Activated CD4-positive, CD25-positive, alpha-beta regulatory T cell treated with anti-CD3 and anti-CD28 coated beads, Interleukin-2, amount 50 U/mL, for 24 hours (primary cell): ENCODE results near the gene PTPRG.

Experiments used
- ATAC-seq, 2 donors: fragments of 150-1000 bp; cut with Tn5 transposase; one replicate each; pipeline ENCODE4 v1.10.0; 2021; ENCODE audit warnings: mild to moderate bottlenecking in 1 of 2, moderate library complexity in 1 of 2

The PTPRG gene

DNA sequence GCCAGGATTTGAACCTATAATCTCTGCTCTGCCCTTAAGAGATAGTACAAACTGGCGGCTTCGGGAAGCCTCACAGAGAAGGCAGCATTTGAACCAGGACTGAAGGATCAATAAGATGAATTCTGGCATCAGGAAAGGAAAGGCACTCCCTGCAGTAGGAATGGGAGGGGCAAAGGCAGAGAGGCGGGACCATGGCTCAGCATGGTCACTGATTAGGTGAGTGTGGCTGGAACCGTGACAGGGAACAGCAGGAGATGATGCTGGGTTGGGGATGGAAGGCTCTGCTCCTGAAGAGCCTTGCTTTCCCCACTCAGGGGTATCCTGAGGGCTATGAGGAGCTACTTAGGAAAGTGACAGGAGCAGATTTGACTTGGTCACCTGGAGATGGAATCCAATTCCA is 653.5 kb downstream of the PTPRG start:
- ATAC-seq: no peak

DNA sequence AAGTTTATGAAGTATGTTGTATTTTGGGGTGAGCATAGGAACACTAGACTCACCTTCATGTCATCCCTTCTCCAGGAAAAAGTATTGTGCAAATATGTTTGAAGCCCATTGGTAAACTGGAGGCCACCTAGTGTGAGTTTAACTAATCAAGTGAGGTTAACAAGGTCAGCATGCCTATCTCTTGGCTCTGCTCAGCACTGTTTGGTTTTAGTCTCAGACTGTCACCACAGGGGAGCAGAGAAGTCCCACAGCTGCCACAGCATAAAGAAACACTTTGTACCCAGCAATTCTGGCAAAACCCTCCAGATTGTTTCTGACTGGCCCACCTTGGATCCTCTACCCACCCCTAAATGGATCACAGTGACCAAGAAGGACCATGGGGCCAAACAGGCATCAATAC is 659.2 kb downstream of the PTPRG start:
- no peak for ATAC-seq

DNA sequence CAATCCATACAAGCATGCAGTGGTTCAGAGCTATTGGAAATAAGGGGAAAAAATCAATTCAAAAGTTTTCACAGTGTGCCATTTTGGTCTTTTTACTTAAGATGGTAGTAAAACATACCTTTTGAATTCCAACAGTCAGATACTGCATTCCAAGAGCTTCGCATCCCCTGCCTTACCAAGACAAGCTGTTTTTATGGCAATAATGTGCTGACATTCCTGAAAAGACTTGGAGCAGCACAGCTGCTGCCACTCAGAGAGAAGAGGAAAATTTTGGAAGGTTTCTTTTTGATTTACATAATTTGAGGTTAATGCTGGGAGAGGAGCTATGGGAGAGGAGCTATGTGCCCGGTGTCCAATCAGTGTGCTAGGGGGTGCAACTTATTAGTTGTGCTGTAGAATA is 663.7 kb downstream of the PTPRG start:
- ATAC-seq: no peak

DNA sequence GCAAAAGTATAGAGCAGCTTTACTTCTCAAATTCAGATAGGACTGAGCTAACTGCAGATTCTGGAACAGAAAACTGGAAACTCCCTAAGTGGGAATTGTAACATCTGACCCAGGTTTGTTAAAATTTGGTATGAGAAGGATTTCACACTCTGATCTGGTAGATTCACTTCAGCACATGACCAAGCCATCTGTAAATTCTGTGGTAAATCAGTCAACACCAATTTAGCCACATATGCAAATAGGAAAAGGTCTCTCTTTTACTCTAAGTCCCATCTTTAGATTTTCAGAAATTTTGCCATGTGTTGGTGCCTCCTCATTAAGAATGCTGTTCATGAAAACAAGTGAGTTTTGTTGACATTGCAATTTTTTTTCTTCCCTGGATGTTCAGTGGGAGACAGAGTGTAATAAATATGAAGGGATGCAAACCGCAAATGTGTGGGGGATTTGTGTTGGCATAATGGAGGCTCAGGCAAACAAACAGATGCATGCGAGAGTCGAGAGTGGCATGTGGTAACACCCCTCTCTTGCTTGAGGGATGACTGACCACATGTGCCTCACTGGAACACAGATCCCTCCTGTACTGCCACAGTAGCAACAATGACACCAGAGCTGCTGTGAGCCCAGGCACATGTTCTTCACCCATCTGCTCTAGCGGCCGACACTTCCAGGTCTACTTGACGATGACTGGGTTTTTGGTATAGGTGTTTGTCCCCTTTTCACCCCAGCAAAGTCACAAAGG is 665.4 kb downstream of the PTPRG start:
- no peak for ATAC-seq

DNA sequence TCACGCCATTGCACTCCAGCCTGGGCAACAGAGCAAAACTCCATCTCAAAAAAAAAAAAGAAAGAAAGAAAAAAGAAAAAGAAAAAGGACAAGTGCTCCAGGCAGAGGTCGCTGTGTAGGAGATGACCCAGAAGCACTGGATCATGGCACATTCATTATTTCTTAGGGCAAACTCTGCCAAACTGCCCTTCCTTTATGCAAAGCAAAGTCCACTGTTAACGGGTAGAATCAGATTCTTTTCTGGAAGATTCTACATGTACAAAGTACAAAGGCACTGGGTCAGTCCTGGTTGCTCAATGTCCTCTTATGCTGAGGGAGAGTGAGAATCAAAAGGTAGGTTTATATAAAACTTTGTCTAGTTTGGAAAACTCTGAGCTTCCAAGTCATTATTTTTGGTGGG is 667.1 kb downstream of the PTPRG start:
- no peak for ATAC-seq

DNA sequence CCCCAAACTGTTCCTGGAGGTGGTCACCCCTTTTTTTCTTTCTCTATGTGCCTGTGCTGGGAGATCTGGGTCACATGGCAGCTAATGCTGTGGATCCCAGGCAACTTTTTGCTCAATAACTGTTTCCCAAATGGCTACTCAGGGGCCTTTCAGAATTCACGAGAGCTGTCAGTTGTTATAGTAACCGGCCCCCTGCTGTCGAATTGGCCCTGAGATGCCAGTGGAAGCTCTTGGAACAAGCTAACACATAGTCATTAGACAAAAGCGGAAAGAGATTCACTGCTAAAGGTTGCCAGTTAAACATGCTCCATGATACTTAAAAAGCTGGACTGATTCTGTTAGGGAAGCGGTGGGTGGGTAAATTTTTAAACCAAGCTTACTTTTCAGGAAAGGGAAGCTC is 667.8 kb downstream of the PTPRG start:
- no peak for ATAC-seq

DNA sequence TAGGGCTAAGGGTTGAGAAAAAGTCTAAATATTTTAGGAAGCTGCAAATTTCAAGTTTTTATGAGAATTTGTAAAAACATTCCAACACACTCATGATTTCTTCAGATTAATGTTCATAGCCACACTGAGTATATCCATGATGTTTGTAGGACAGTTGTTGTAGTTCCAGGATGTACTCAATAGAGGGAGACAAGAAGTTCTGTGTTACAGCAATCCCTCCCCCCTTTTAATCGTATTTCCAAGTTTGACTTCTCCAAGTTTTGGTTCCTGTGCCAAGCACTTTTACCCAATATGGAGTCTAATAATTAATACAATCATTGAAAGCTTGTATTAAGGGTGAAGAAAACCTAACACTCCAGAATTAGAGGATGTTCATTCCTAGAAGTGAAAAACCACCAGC is 668.5 kb downstream of the PTPRG start:
- no peak for ATAC-seq

DNA sequence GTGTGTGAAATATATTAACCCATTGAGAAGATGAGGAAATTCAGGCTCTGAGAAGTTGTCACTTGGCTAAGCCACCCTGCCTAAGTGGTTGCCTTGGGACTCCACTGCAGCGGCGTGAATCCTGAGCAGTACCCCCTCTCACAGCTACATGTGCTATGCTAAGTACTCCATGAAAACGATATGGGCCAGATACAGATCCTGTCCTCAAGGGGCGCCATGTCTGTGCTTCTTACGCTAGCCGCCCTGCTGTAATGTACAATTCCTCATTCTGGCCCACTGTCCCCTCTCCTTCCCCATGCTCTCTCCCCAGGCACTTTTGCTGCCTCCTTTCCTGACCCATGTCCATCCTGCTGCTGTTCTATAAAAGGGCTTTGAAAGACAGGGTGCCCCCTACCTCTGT is 671.7 kb downstream of the PTPRG start:
- ATAC-seq: no peak

DNA sequence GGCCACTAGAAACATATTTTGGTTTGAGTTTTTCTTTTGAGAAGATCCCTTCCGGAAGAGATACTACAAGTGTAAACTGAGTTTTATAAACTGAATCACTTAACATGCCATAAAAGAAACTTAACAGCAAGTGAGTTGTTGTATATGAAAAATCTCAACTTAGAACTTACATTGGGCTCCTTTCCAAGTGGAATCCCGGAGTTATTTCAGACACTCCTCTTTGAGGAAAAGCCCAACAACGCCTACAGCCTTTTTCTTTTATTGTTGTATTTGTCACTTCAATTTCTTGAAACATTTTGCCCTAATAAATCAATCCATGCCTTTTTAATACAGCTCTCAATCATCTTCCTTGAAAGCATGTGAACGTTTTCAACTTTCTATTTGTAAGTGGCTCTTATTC is 674.6 kb downstream of the PTPRG start:
- ATAC-seq: no peak

DNA sequence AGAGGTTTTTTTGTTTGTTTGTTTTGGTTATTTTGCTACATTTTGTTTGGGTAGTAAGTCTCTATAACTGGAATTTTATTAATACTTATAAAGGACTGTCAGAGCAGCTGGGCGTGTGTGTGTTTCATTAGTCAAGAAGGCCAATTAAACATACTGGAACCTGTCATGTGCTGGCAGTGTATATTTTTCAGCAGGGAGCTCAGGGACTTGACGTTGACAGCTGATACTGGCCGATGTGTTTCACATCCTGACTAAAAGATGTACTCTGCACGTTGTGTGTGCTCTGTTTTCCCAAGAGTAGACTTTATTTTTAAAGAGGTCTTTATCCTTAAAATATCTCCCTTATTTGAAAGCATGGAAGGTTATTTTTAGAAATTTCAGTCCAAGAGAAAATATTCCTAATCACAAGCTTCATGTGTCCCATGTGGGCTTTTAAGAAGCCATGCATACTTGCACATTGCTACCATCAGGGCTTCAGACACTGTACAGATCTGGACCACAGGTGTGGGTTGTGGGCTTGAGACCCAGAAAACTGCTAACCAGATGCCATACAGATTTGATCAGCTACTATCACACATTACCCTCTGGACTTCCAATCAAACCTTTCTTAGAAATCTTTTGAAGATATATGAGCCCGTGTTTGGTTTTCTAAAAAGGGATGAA is 676.0 kb downstream of the PTPRG start:
- ATAC-seq: no peak

DNA sequence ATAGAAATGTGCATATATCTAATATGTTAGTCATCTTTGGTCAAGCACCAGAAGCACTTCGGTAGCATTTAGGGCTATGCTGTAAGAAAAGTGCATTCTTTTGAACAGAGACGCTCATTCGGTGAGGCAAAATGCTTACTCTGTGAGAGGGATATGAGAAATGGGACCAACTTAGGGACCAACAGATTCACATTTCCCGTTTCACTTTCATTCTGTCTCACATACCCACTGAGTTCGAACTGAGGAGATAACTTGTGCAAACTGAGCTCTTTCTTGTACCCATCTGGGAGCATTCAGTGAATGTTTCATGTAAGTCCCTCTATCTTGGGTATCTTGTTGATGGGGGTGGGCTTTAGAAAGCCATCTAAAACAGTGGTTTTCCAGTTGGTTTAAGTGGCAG is 676.6 kb downstream of the PTPRG start:
- ATAC-seq: no peak

DNA sequence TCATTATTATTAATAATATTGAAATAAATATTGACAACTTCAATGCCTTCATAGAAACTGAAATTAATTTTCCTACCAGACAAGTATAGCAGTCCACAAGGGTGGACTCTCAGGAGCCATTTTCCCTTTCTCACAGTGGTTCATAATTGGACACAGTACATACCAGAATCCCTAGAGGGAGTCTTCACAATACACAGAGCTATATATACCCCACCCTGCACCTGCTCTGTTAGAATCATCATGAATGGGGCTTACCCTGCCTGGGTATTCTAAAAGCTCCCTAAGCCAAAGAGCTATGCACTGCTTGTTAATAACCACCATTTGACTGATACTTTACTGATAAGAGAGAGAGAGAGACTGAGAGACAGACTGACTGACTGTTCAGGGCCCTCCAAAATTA is 677.1 kb downstream of the PTPRG start:
- ATAC-seq: no peak

DNA sequence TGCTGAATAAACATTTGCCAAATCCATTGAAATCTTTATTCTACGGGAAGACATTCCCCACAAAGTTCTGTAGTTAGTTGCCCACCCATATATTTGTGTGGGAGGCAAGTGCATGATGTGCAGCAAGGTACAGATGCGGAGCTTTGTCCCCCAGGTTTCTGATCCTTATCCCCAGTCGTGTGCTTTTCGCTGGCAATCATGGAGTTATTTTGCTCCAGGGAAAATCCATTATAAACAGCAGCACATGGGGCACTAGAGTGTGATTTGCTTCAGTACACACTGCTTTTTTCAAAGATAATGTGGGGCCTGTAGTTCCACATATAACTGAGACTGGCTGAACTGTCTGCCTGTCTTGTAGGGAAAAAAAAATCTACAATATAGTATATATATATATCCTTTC is 679.9 kb downstream of the PTPRG start:
- no peak for ATAC-seq

DNA sequence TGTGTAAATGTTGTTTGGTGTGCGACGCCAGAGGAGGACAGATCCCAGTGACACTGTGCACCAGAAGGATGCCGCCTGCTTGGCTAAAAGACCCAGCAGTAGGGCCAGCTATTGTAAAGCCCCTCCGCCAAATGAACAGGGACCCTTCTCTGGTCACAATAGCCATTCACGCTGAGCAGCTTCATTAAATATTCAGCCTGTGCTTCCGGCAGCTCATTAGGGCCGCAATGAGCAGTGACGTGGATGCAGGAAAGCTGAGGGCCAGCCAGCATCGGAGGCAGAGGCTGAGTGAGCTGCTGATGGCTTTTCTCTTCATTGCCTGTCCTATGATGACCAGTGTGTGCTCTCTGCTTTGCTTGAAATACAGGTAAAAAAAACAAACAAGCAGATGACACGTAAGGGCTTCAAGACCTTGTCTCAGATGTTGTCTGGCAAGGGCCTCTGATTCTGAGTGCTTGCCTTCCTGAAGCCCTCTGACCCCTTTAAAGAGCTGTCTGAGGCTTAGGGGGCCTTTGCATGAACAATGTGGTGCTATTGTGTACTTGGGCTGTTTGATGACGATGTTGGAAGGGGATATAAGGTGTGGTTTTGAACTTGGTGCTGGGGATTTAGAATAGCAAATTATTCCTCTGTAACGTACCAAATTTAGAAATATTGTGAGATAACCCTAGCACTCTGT is 681.6 kb downstream of the PTPRG start:
- ATAC-seq: no peak

DNA sequence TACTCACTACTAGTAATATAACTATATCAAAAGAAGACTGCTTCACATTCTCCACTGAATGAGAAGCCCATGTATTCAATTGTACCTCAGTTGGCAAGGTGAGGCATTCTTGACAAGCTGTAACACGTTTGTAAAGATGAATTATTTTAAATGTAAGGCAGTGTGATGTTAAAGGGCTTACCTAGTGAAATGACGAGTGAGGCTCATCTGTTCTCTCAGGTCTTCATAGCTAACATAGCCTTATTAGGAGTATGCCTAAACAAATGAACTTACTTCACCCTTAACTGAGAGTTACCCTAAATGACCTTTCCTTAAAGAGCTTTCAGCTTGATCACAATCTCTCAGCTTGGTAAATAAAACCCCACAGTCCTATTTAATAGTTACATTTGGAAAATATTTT is 684.7 kb downstream of the PTPRG start:
- ATAC-seq: no peak

DNA sequence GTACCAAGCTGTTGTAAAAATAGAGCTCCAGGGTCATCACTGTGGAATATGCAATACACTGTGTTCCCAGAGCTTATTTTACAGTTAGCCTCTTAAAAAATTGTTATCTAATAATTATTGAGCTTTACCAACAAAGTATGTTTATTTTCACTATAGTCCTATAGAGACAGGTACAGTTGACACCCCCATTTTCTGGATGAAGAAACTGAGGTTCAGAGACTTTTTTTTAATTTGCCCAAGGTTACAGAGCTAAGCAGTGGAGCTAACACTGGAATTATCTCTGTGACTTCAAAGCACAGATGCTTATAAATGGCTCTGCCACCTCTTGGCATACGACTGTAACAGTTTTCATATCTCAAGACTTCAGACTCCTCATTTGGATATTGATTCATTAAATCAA is 685.6 kb downstream of the PTPRG start:
- no peak for ATAC-seq

DNA sequence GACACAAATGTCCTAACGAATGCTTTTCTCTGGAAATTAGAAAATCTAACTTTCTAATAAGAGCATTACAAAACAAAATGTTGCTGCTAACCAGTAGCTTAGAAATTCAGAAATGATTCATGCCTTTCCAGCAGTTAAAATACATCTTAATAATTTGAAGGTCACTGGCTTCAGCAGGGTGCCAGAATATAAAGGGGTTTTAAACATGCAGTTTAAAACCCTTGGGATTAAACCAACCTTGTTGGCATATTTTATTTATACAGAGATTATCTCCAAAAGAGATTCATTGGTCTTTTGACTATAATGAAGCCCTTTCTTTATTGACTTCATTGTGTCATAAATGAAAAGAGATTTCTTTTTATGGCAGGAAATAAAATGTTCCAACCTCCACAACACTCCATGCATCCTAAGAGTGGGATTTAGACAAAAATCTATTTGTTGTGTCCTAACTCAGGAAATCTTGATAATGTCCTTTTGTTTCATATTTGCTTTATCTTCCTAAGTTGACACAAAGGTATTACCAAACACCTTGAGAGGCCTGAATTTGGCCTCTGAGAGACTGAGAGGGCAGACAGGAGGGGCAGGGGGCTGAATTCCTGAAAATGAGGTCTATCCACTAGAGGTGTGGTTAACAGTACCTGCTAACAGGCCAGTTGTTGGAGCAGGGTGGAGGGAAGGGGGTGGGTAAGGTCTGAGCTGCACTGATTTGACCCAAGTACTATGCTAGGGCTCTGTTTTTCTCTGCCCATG is 687.5 kb downstream of the PTPRG start:
- ATAC-seq: no peak

DNA sequence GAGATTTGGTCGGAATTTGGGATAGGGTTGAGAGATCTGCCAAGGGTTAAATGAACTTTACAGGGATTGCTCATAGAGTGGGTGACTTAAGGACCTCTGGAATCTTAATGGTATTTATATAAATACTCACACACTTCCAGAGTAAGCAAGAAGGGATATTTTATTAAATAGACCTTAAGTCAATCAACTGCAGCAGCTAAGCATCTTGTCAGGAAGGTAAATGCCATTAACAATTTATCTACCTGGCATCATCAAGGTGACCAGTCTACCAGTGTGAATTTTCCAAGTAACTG is 688.1 kb downstream of the PTPRG start:
- no peak for ATAC-seq

DNA sequence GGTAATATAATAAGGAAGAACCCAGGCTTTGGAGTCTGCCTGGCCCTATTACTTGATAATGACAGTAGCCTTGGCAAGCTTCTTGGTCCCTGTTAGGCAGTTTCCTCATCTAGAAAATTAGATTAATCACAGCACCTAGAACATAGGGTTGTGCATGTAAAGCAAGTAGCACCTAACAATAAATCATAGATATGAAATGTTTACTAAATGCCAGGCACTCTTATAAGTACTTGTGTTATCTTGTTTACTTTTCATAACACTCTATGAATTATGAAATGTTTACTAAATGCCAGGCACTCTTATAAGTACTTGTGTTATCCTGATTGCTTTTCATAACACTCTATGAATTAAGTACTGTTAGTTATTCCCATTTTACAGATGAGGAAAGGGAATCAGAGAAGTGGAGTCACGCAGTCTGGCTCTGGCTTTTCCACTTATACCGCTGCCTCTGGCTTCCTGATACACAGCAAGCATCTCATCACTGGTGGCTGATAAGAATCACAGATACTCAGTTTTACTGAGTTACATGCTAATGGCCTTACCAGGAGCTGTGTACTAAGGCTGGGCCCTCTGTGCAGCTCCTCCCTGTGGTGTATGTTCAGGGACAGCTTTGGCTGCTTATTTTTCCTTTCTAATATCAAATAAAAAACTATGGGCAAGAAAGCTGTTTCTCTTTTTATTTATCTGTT is 688.6 kb downstream of the PTPRG start:
- no peak for ATAC-seq

DNA sequence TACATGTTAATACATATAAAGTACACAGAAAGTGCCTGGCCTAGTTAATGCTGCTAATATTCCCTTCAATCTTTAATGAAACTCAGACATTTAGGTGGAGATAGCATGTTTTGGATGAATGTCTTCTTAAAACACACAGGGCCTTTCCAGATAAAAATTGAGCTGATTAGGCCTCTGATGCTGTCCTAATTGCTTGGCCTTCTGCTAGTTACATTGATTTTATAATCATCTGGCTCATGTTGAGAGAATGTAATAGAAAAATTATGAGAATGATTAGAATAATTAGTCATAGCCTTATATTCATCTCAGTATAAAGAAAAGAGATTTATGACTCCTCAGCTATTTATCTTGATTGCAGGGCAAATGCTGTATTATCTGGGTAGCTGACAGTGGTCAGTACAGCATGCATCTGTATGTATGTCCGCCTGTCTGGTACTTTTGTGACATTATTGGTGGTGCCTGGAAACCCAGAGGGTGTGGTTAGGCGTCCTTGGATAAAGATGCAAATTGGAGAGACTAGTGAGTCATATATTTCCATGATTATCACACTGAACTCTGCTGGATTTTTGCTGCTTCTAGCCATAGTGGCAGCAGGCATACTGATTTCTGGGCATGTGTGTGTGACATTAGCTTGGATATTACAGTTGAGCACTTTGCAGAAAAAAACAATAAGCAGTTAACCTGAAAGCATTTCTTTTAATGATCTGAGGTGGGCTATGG is 691.2 kb downstream of the PTPRG start:
- ATAC-seq: no peak

DNA sequence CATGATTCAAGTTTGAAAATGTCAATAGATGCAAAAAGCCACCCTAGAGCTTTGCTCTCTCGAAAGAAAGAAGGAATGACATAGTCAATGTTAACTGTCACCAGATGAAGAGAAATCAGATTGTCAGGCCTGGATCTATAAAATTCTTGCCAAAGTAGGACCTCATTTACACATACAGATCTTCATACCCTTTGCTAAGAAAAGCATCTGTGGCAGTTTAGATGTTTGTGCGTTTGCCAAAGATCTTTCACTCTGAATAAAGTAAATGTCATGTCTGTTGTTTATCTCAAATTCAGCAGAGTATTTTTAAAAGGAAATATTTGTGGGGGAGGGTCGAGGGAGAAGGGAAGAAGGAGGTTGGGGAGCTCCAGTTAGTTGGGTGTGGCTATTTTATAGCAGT is 692.6 kb downstream of the PTPRG start:
- ATAC-seq: no peak

DNA sequence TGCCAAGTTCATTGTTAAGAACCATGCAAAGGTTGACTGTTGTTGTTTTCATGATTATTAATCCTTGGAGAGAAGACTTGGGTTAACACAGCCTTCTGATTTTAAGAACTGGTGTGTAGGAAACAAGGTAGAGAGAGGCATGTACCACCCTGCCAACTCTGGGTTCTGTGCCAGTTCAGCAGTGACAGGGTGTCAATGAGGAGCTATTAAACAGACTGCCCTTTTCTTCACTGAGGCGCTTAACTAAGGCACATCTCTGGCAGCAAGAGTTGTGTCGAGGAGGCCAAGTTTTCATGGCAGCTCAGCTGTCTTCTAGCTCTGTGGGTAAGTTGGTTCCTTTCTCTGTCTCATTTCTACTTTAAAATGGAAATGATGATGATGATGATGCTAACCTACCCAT is 694.4 kb downstream of the PTPRG start:
- ATAC-seq: no peak
